Epithelial cell of esophagus (primary cell): ENCODE data around the gene HOXC10.

Experiments used
- DNase-seq: peaks from one replicate; pipeline ENCODE4 v3.0.0; 2010; ENCODE audit warnings: low read depth
- H3K4me3 ChIP-seq: 2 replicates; pipeline ENCODE4 v1.5.1; 2011; ENCODE audit warnings: mild to moderate bottlenecking, low read length, control low read depth
- CTCF ChIP-seq: IDR thresholded peaks from 2 replicates; pipeline ENCODE4 v1.5.1; 2011; ENCODE audit warnings: low read depth, mild to moderate bottlenecking, low read length, control low read depth, inconsistent platforms; ENCODE audit not compliant: insufficient read depth; ENCODE audit errors: missing control alignments

The HOXC10 gene

GRCh38 chr12:54007538-54008259 is 22.8 kb downstream of the HOXC10 start:
- no peak overlapping the region for H3K4me3 ChIP-seq
- TF ChIP-seq CTCF = no peak
- DNase-seq = no peak

GRCh38 chr12:54008260-54008552 is 23.3 kb downstream of the HOXC10 start:
- DNase-seq = no peak
- no peak overlapping the region for H3K4me3 ChIP-seq
- TF ChIP-seq CTCF = no peak

- H3K4me3 ChIP-seq = no peak overlapping the region
- DNase-seq = peak; percentile 39
- TF ChIP-seq CTCF = no peak
Measured at GRCh38 chr12:54009171-54010052, 24.5 kb downstream of the HOXC10 start.

- TF ChIP-seq CTCF = no peak
- H3K4me3 ChIP-seq = no peak overlapping the region
- DNase-seq = no peak
Measured at GRCh38 chr12:54010053-54010971, 25.4 kb downstream of the HOXC10 start.

GRCh38 chr12:54010972-54011664 is 26.2 kb downstream of the HOXC10 start:
- H3K4me3 ChIP-seq = no peak overlapping the region
- no peak for DNase-seq
- TF ChIP-seq CTCF = no peak
